Neural cell (in vitro differentiated cells): ENCODE measurements around the gene PRKCE. TPM values are rescaled to one million over a fixed set of nuclear protein-coding genes. Genes with fewer than 3 reads are reported as not detected.

ENCODE experiments used
- H2AFZ ChIP-seq: fragments of 200-600, 300-800 bp; sonication (generic), shearing (Covaris generic); 2 replicates; pipeline ENCODE4 v1.6.0; 2014; ENCODE audit warnings: low read depth, mild to moderate bottlenecking, antibody characterized with exemption, low read length, moderate library complexity
- H3F3A ChIP-seq: fragments of 200-600 bp; shearing (Covaris generic); 2 replicates; pipeline ENCODE4 v1.6.1; 2016; ENCODE audit warnings: mild to moderate bottlenecking, moderate library complexity, mixed read lengths, antibody characterized with exemption, low read length; ENCODE audit not compliant: insufficient read depth, poor library complexity, severe bottlenecking
- H3K27ac ChIP-seq: fragments of 200-600, 300-800 bp; sonication (generic), shearing (Covaris generic); 2 replicates; pipeline ENCODE4 v1.5.1; 2014; ENCODE audit warnings: mild to moderate bottlenecking, low read length, moderate library complexity
- H3K27me3 ChIP-seq: fragments of 300-800, 200-600 bp; sonication (generic), shearing (Covaris generic); 2 replicates; pipeline ENCODE4 v1.6.0; 2014; ENCODE audit warnings: mild to moderate bottlenecking, low read depth, low read length, moderate library complexity; ENCODE audit not compliant: insufficient read depth
- H3K36me3 ChIP-seq: fragments of 300-800, 200-600 bp; sonication (generic), shearing (Covaris generic); 2 replicates; pipeline ENCODE4 v1.5.1; 2014; ENCODE audit warnings: mild to moderate bottlenecking, antibody characterized with exemption, low read length, moderate library complexity; ENCODE audit not compliant: insufficient read depth
- H3K4me2 ChIP-seq: fragments of 300-800, 200-600 bp; sonication (generic), shearing (Covaris generic); 2 replicates; pipeline ENCODE4 v1.6.0; 2014; ENCODE audit warnings: mild to moderate bottlenecking, low read length
- H3K4me3 ChIP-seq: fragments of 300-800, 200-600 bp; sonication (generic), shearing (Covaris generic); 2 replicates; pipeline ENCODE4 v1.5.1; 2014; ENCODE audit warnings: mild to moderate bottlenecking, low read length, moderate library complexity
- H3K79me2 ChIP-seq: fragments of 200-600 bp; shearing (Covaris generic); replicated peaks from 2 replicates; pipeline ENCODE4 v1.6.0; 2014; ENCODE audit warnings: mild to moderate bottlenecking, low read length, moderate library complexity; ENCODE audit not compliant: insufficient read depth
- H3K9ac ChIP-seq: fragments of 300-800, 200-600 bp; sonication (generic), shearing (Covaris generic); 2 replicates; pipeline ENCODE4 v1.6.1; 2016; ENCODE audit warnings: mild to moderate bottlenecking, low read length, mixed read lengths
- H3K9me2 ChIP-seq: fragments of 200-600 bp; shearing (Covaris generic); 2 replicates; pipeline ENCODE4 v1.6.1; 2016; ENCODE audit warnings: mild to moderate bottlenecking, low read length, mixed read lengths; ENCODE audit not compliant: insufficient read depth
- H3K9me3 ChIP-seq: fragments of 200-600, 300-800 bp; sonication (generic), shearing (Covaris generic); 2 replicates; pipeline ENCODE4 v1.6.1; 2016; ENCODE audit warnings: mild to moderate bottlenecking, mixed run types, low read length, moderate library complexity, mixed read lengths
- H4K20me1 ChIP-seq: fragments of 200-600 bp; shearing (Covaris generic); 2 replicates; pipeline ENCODE4 v1.6.1; 2016; ENCODE audit warnings: mild to moderate bottlenecking, mixed run types; ENCODE audit not compliant: insufficient read depth
- CTCF ChIP-seq: fragments of 450-650 bp; IDR thresholded peaks from 2 replicates; pipeline ENCODE4 v1.5.1; 2014; ENCODE audit warnings: antibody characterized with exemption, mild to moderate bottlenecking, moderate library complexity; ENCODE audit not compliant: poor library complexity, severe bottlenecking
- EP300 ChIP-seq: fragments of 450-650 bp; conservative IDR thresholded peaks from 2 replicates; pipeline ENCODE4 v1.6.1; 2014; ENCODE audit warnings: antibody characterized with exemption, mild to moderate bottlenecking, moderate library complexity; ENCODE audit not compliant: poor library complexity, severe bottlenecking
- EZH2 ChIP-seq: fragments of 200-600, 300-800 bp; shearing (Covaris generic), sonication (generic); IDR thresholded peaks from 2 replicates; pipeline ENCODE4 v1.6.1; 2014; ENCODE audit warnings: antibody characterized with exemption, low read length, borderline replicate concordance, mild to moderate bottlenecking; ENCODE audit not compliant: insufficient read depth, poor library complexity, severe bottlenecking
- MXI1 ChIP-seq: fragments of 450-650 bp; conservative IDR thresholded peaks from 2 replicates; pipeline ENCODE4 v1.6.1; 2014; ENCODE audit warnings: antibody characterized with exemption, mild to moderate bottlenecking; ENCODE audit not compliant: poor library complexity, severe bottlenecking
- POLR2AphosphoS5 ChIP-seq: IDR thresholded peaks from 2 replicates; pipeline ENCODE4 v1.6.1; 2012
- RAD21 ChIP-seq: fragments of 450-650 bp; conservative IDR thresholded peaks from 2 replicates; pipeline ENCODE4 v1.6.1; 2014; ENCODE audit warnings: antibody characterized with exemption, mild to moderate bottlenecking, moderate library complexity
- REST ChIP-seq: IDR thresholded peaks from 2 replicates; pipeline ENCODE4 v1.6.1; 2012; ENCODE audit warnings: borderline replicate concordance
- SMC3 ChIP-seq: fragments of 450-650 bp; conservative IDR thresholded peaks from 2 replicates; pipeline ENCODE4 v1.6.1; 2014; ENCODE audit warnings: antibody characterized with exemption, mild to moderate bottlenecking, moderate library complexity; ENCODE audit not compliant: poor library complexity
- TAF1 ChIP-seq: IDR thresholded peaks from 2 replicates; pipeline ENCODE4 v1.6.1; 2012; ENCODE audit warnings: low read depth
- polyA plus RNA-seq: library from polyadenylated mRNA; depleted of rRNA; stranded (reverse); fragments of >200 nt; gene quantifications from 2 replicates; pipeline ENCODE4 v1.2.3, GENCODE V29; 2014

The PRKCE gene
- polyA plus RNA-seq, 1 donor from 2014 or later, result 5.4 TPM

- Histone ChIP-seq H3K36me3 (no peaks in the 10 kb centered on the region), H3K27me3 (no peaks in the 10 kb centered on the region)
- TF ChIP-seq REST (no peak), EZH2 (no peak), MXI1 (no peak), EP300 (no peak), RAD21 (no peak), POLR2AphosphoS5 (no peak), SMC3 (no peak), TAF1 (no peak), CTCF (no peak)
Measured at GRCh38 chr2:45897842-45898241, 246.4 kb downstream of the PRKCE start.

GRCh38 chr2:45898819-45899218 is 247.3 kb downstream of the PRKCE start:
- Histone ChIP-seq H3K36me3 (no peaks in the 10 kb centered on the region), H2AFZ (no peak overlapping the region), H3K9me2 (no peaks in the 10 kb centered on the region), H3K9me3 (no peaks in the 10 kb centered on the region), H3K4me3 (no peak overlapping the region), H3F3A (no peaks in the 10 kb centered on the region), H3K9ac (no peak overlapping the region), H3K79me2 (no peaks in the 10 kb centered on the region), H3K4me2 (no peak overlapping the region), H3K27ac (no peak overlapping the region), H4K20me1 (no peaks in the 10 kb centered on the region), H3K27me3 (no peaks in the 10 kb centered on the region)
- TF ChIP-seq EP300, result no peak
- no peak for TF ChIP-seq POLR2AphosphoS5
- no peak for TF ChIP-seq RAD21

More at GRCh38 chr2:45897842-45898241, 246.4 kb downstream of the PRKCE start:
- Histone ChIP-seq H3K27ac (no peak overlapping the region), H3K4me2 (no peak overlapping the region), H3K79me2 (no peaks in the 10 kb centered on the region), H3K4me3 (no peak overlapping the region), H3K9me2 (no peaks in the 10 kb centered on the region), H2AFZ (no peak overlapping the region), H3F3A (no peaks in the 10 kb centered on the region), H3K9ac (no peak overlapping the region), H3K9me3 (no peaks in the 10 kb centered on the region), H4K20me1 (no peaks in the 10 kb centered on the region)

- Histone ChIP-seq H3K4me3 (no peak overlapping the region), H3K9ac (no peak overlapping the region), H3F3A (no peaks in the 10 kb centered on the region), H3K9me3 (no peaks in the 10 kb centered on the region), H3K36me3 (no peaks in the 10 kb centered on the region), H3K9me2 (no peaks in the 10 kb centered on the region), H3K27me3 (no peaks in the 10 kb centered on the region), H3K79me2 (no peaks in the 10 kb centered on the region), H3K4me2 (no peak overlapping the region), H4K20me1 (no peaks in the 10 kb centered on the region), H2AFZ (no peak overlapping the region), H3K27ac (no peak overlapping the region)
- no peak for TF ChIP-seq POLR2AphosphoS5
- no peak for TF ChIP-seq MXI1
- no peak for TF ChIP-seq EP300
- TF ChIP-seq CTCF, result no peak
- no peak for TF ChIP-seq TAF1
- TF ChIP-seq RAD21, result no peak
- no peak for TF ChIP-seq EZH2
- TF ChIP-seq SMC3, result no peak
- no peak for TF ChIP-seq REST
Measured at GRCh38 chr2:45899926-45900325, 248.5 kb downstream of the PRKCE start.
